Urinary bladder (tissue), 4 donors: ENCODE measurements around the gene HTR2B. TPM values are rescaled to one million over a fixed set of nuclear protein-coding genes. Genes with fewer than 3 reads are reported as not detected.
"Not testable (repeated sequence)": the region's sequence is repeated elsewhere in the genome, so short reads cannot be mapped to it uniquely, and the experiment has no call there.

Experiments
- DNase-seq: peaks from one replicate; pipeline ENCODE4 v3.0.0-alpha.2; 2015; ENCODE audit errors: extremely low spot score
- H3K27ac ChIP-seq: one replicate; pipeline ENCODE4 v1.5.1; 2013; ENCODE audit warnings: low read depth, mild to moderate bottlenecking, moderate library complexity
- H3K36me3 ChIP-seq: one replicate; pipeline ENCODE4 v1.6.1; 2013; ENCODE audit warnings: mild to moderate bottlenecking, moderate library complexity; ENCODE audit not compliant: insufficient read depth
- H3K4me1 ChIP-seq: one replicate; pipeline ENCODE4 v1.6.1; 2013; ENCODE audit warnings: mild to moderate bottlenecking, moderate library complexity; ENCODE audit not compliant: insufficient read depth
- H3K4me3 ChIP-seq: one replicate; pipeline ENCODE4 v1.5.1; 2013; ENCODE audit warnings: low read depth, low read length
- WGBS: extraction: QIAGEN DNeasy Blood & Tissue Kit; methylation state at CpG from one replicate; pipeline ENCODE4 v1.1.7; 2013; 5-methylcytosine and 5-hydroxymethylcytosine counted together
- polyA plus RNA-seq: library from polyadenylated mRNA; stranded (reverse); fragments of 200-250 nt; gene quantifications from one replicate; pipeline ENCODE4 v1.2.3, GENCODE V29; 2013
- total RNA-seq: library from RNA; depleted of rRNA; stranded (reverse); fragments of >200 nt; gene quantifications from one replicate; pipeline ENCODE4 v1.2.3, GENCODE V29; 2014
- donor health status: healthy with polysubstance abuse.
- donor health status: healthy.

The HTR2B gene
- total and polyA plus RNA-seq, 2 donors, result 0.81 to 3.0 TPM

GRCh38 chr2:231152800-231153557 lies 28.1 kb upstream of the HTR2B start:
- Histone ChIP-seq H3K27ac (no peak overlapping the region), H3K36me3 (peaks cover 2% of the 10 kb centered on the region), H3K4me1 (no peaks in the 10 kb centered on the region), H3K4me3 (no peak overlapping the region)
- 85% methylated on average over 8 of the region's 8 CpGs for WGBS
- no peak for DNase-seq

- DNase-seq, result no peak
- Histone ChIP-seq H3K4me1 (no peaks in the 10 kb centered on the region), H3K4me3 (no peak overlapping the region), H3K36me3 (no peaks in the 10 kb centered on the region), H3K27ac (no peak overlapping the region)
- WGBS, result 80% methylated on average over 2 of the region's 2 CpGs
These were observed 21.8 kb upstream of the HTR2B start for GRCh38 chr2:231146665-231147064.

GRCh38 chr2:231144896-231145295 lies 20.1 kb upstream of the HTR2B start:
- DNase-seq, result no peak
- H3K4me1 ChIP-seq, result no peaks in the 10 kb centered on the region
- WGBS, result 97% methylated on average over 6 of the region's 6 CpGs
- no peak overlapping the region for H3K27ac ChIP-seq
- H3K36me3 ChIP-seq, result no peaks in the 10 kb centered on the region
- no peak overlapping the region for H3K4me3 ChIP-seq

GRCh38 chr2:231140808-231141207 lies 16.0 kb upstream of the HTR2B start:
- H3K36me3 ChIP-seq, H3K4me1 ChIP-seq, H3K4me3 ChIP-seq, H3K27ac ChIP-seq, DNase-seq: not testable (repeated sequence)
- 99% methylated on average over 8 of the region's 8 CpGs for WGBS

- H3K4me1 ChIP-seq, result no peaks in the 10 kb centered on the region
- DNase-seq, result no peak
- H3K4me3 ChIP-seq, result no peak overlapping the region
- H3K36me3 ChIP-seq, result no peaks in the 10 kb centered on the region
- no peak overlapping the region for H3K27ac ChIP-seq
These were observed 15.0 kb upstream of the HTR2B start for GRCh38 chr2:231139796-231140195.

DNA sequence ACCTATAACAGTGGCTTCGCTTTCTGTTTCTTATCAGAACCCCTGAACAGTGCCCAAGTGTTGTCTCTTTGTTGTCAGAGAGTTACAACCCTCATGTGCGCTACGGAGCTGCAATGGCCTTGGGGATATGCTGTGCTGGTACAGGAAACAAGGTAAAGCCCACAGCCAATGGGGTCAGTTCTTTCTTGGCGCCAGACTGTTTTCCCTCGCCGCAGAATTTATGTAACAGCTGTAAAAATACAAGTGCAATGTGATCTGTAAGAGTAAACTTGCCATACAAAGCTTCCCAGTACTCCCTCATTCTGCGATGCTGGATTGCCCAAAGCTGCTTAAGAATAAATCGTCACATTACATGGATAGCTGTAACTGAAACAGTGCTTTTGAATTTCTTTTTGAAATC lies 13.9 kb upstream of the HTR2B start:
- no peaks in the 10 kb centered on the region for H3K36me3 ChIP-seq
- H3K27ac ChIP-seq, result no peak overlapping the region
- DNase-seq, result no peak
- WGBS, result 40% methylated on average over 8 of the region's 8 CpGs
- no peak overlapping the region for H3K4me3 ChIP-seq
- no peaks in the 10 kb centered on the region for H3K4me1 ChIP-seq

DNA sequence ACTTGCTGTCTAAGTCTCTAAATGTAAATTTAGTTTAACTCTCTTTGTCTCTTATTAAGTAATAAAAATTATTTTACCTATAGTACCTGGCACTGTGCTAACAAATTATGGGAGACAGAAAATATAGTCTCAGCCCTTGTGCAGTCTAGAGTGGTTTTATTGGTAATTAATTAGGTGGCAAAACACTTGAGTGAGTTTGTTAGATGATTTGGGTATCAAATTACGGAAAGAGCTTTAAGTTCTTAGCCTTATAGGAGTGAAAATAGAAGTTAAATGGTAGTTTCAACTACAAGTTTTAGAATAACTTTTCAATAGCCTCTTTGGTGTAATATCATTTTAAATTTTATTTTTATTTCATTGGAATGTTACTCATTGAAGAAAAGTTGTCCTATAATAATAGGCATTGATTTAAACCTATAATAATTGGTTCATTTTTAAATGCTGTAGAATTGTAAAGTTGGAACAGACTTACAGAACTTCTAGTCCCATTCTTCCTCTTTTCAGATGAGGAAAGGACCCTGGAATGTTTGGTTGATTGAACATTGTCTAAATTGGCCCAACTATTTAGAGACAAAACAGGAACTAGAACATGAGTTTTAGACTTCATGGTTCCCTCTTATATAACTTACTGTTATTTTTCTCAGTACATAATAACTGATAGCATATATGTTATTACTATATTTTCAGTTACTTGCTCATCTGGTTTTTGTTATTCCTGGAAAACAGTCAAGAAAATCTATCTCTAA lies 10.2 kb upstream of the HTR2B start:
- H3K4me1 ChIP-seq, result no peaks in the 10 kb centered on the region
- WGBS, result 100% methylated on average over 1 of the region's 1 CpG

GRCh38 chr2:231133365-231134099 lies 8.7 kb upstream of the HTR2B start:
- WGBS, result 73% methylated on average over 1 of the region's 1 CpG
- no peak overlapping the region for H3K4me3 ChIP-seq
- H3K36me3 ChIP-seq, result no peaks in the 10 kb centered on the region
- DNase-seq, result no peak
- H3K4me1 ChIP-seq, result no peaks in the 10 kb centered on the region
- no peak overlapping the region for H3K27ac ChIP-seq

More for the DNA sequence above, 10.2 kb upstream of the HTR2B start:
- no peak overlapping the region for H3K27ac ChIP-seq
- no peak for DNase-seq
- H3K36me3 ChIP-seq, result no peaks in the 10 kb centered on the region
- H3K4me3 ChIP-seq, result no peak overlapping the region

DNA sequence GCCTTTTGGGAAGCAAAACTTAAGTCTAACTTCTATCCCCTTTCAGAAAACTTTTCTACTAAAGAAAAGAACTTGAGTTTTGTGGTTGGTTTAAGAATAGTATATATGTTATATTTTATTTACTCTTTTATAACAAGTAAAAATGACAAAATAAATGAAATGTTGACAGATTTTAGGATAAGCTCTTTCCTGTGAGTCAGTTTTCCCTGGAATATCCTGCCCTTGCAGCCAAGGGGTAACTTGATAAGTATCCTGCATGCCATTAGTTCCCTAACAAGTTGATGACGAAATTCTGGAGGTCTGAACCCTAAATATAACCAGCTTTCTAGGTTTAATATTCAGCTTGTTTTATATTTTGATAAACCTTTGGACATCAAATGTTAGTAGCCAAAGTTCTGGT lies 7.3 kb upstream of the HTR2B start:
- no peak overlapping the region for H3K27ac ChIP-seq
- no peaks in the 10 kb centered on the region for H3K36me3 ChIP-seq
- no peak for DNase-seq
- no peaks in the 10 kb centered on the region for H3K4me1 ChIP-seq
- WGBS, result 76% methylated on average over 1 of the region's 1 CpG
- no peak overlapping the region for H3K4me3 ChIP-seq

GRCh38 chr2:231130336-231131056 lies 5.7 kb upstream of the HTR2B start:
- WGBS, result 65% methylated on average over 6 of the region's 6 CpGs
- H3K27ac ChIP-seq, result no peak overlapping the region
- no peaks in the 10 kb centered on the region for H3K36me3 ChIP-seq
- no peak for DNase-seq
- H3K4me1 ChIP-seq, result no peaks in the 10 kb centered on the region
- no peak overlapping the region for H3K4me3 ChIP-seq

DNA sequence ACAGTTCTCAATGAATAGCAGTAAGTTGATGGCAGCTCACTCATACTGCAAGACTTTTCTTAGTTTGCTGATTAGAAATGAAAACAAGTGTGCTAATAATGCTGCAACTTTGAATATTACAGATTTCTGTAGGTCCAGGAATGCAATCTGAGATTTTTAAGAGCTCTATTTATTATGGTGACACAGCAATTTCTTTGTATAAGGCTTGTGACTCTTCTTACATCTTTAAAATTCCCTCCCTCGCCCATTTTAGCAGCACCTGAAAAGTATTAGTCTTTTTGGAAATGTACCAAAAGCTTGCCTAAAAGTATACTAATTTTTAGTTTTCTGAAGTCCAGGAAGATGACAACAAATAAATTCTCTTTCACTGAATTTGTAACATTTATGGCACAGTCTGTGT lies 4.4 kb upstream of the HTR2B start:
- H3K4me3 ChIP-seq, result no peak overlapping the region
- H3K36me3 ChIP-seq, result no peaks in the 10 kb centered on the region
- WGBS, result 73% methylated on average over 1 of the region's 1 CpG
- no peak for DNase-seq
- H3K27ac ChIP-seq, result no peak overlapping the region
- H3K4me1 ChIP-seq, result no peaks in the 10 kb centered on the region

- Histone ChIP-seq H3K27ac (no peak overlapping the region), H3K36me3 (no peaks in the 10 kb centered on the region), H3K4me3 (no peak overlapping the region), H3K4me1 (no peaks in the 10 kb centered on the region)
- DNase-seq, result no peak
These were observed 3.7 kb upstream of the HTR2B start for GRCh38 chr2:231128541-231128940.

- no peak overlapping the region for H3K4me3 ChIP-seq
- H3K4me1 ChIP-seq, result no peaks in the 10 kb centered on the region
- no peak overlapping the region for H3K27ac ChIP-seq
- DNase-seq, result no peak
- 88% methylated on average over 1 of the region's 1 CpG for WGBS
- no peaks in the 10 kb centered on the region for H3K36me3 ChIP-seq
These were observed 3.1 kb upstream of the HTR2B start for GRCh38 chr2:231127936-231128335.
